DOHH2 (cell line): ENCODE measurements around the gene MDH1.

Experiments
- EZH2phosphoT487 ChIP-seq: fragments of 200-600 bp; sonication (generic); IDR thresholded peaks from 2 replicates; pipeline ENCODE4 v1.6.1; 2017; ENCODE audit warnings: borderline replicate concordance, mild to moderate bottlenecking, antibody characterized with exemption, low read length, moderate library complexity, mixed read lengths
- TF ChIP-seq, protein P1 (sequence below): fragments of 200-600 bp; sonication (generic); IDR thresholded peaks from one replicate; pipeline ENCODE4 v1.5.1; 2014; ENCODE audit warnings: antibody characterized with exemption, mild to moderate bottlenecking, low read depth, low read length; ENCODE audit not compliant: poor library complexity, severe bottlenecking

DNA sequence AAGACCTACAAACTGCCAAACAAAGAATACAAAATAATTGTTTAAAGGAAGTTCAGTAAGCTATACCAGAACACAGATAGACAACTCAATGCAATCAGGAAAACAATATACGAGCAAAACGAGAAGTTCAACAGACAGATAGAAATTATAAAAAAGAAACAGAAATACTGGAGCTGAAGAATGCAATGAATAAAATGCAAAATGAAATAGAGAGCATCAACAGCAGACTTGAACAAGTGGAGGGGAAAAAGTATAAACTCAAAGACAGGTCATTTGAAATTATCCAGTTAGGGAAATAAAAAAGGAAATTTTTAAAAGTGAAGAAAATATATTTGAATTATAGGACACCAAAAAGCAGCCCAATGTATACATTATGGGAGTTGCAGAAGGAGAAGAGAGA lies 43.6 kb downstream of the MDH1 start:
- TF ChIP-seq, protein P1, sequence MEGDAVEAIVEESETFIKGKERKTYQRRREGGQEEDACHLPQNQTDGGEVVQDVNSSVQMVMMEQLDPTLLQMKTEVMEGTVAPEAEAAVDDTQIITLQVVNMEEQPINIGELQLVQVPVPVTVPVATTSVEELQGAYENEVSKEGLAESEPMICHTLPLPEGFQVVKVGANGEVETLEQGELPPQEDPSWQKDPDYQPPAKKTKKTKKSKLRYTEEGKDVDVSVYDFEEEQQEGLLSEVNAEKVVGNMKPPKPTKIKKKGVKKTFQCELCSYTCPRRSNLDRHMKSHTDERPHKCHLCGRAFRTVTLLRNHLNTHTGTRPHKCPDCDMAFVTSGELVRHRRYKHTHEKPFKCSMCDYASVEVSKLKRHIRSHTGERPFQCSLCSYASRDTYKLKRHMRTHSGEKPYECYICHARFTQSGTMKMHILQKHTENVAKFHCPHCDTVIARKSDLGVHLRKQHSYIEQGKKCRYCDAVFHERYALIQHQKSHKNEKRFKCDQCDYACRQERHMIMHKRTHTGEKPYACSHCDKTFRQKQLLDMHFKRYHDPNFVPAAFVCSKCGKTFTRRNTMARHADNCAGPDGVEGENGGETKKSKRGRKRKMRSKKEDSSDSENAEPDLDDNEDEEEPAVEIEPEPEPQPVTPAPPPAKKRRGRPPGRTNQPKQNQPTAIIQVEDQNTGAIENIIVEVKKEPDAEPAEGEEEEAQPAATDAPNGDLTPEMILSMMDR = no peak
- no peak for TF ChIP-seq EZH2phosphoT487
